Hepatocyte (in vitro differentiated cells): ENCODE data around the gene SELENOI.

Source experiments
- EZH2 ChIP-seq: fragments of 200-600 bp; sonication (generic); IDR thresholded peaks from 2 replicates; pipeline ENCODE4 v1.6.1; 2016; ENCODE audit warnings: antibody characterized with exemption, mild to moderate bottlenecking, borderline replicate concordance
- EZH2phosphoT487 ChIP-seq: fragments of 200-600 bp; sonication (generic); IDR thresholded peaks from one replicate; pipeline ENCODE4 v1.6.1; 2018; ENCODE audit warnings: antibody characterized with exemption, mild to moderate bottlenecking, low read depth, moderate library complexity; ENCODE audit not compliant: unreplicated experiment, severe bottlenecking
- TF ChIP-seq, protein P1 (sequence below): fragments of 200-600 bp; sonication (generic); IDR thresholded peaks from 2 replicates; pipeline ENCODE4 v1.5.1; 2016; ENCODE audit warnings: antibody characterized with exemption, mild to moderate bottlenecking; ENCODE audit not compliant: poor library complexity

DNA sequence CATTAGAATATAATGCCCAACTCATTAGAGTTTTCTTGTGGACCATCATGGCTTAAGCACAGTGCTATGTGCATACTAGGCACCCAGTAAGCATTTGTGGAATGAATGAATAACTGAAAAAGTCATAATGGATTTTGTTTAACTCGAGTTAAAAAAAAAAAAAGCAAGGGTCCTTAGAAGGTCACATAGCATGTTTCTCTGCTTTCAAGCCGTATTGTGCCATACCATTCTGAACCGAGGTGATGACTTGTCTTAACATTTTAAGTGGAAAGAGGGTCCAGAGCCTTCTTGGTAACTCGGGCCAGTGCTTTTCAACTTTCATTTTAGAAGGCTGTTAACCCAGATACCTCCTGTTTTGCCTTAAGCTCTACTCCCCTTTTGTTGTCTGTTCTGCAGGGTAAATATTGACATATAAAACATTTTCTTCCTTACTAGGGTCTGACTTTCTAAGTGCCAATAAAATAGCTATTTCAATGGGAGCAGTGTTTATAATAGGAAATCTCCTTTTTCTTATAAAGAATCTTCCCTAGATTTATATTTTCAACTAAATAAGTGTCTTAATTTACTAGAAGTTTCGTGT, 1.4 kb downstream of the SELENOI start:
- TF ChIP-seq, protein P1, sequence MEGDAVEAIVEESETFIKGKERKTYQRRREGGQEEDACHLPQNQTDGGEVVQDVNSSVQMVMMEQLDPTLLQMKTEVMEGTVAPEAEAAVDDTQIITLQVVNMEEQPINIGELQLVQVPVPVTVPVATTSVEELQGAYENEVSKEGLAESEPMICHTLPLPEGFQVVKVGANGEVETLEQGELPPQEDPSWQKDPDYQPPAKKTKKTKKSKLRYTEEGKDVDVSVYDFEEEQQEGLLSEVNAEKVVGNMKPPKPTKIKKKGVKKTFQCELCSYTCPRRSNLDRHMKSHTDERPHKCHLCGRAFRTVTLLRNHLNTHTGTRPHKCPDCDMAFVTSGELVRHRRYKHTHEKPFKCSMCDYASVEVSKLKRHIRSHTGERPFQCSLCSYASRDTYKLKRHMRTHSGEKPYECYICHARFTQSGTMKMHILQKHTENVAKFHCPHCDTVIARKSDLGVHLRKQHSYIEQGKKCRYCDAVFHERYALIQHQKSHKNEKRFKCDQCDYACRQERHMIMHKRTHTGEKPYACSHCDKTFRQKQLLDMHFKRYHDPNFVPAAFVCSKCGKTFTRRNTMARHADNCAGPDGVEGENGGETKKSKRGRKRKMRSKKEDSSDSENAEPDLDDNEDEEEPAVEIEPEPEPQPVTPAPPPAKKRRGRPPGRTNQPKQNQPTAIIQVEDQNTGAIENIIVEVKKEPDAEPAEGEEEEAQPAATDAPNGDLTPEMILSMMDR: no peak
- TF ChIP-seq EZH2 (no peak), EZH2phosphoT487 (no peak)
